ENCODE results near the gene CPM. TPM values are rescaled to one million over a fixed set of nuclear protein-coding genes. Genes with fewer than 3 reads are reported as not detected.
"Not testable (repeated sequence)": the region's sequence is repeated elsewhere in the genome, so short reads cannot be mapped to it uniquely, and the experiment has no call there.

Gene CPM
- total and polyA plus RNA-seq, 4 donors: 10.3 to 17.7 (median 14.4) TPM

- Histone ChIP-seq H3K27me3 (ENCODE audit: control insufficient read depth, insufficient read depth, low read length) (no peaks in the 10 kb centered on the region), H3K27ac (ENCODE audit: low read depth, low read length) (no peak overlapping the region), H3K4me1 (ENCODE audit: control insufficient read depth, insufficient read depth, low read length) (no peaks in the 10 kb centered on the region), H3K36me3 (ENCODE audit: control insufficient read depth, insufficient read depth, low read length) (no peaks in the 10 kb centered on the region), H3K9me3 (ENCODE audit: control insufficient read depth, insufficient read depth, low read length) (no peaks in the 10 kb centered on the region), H3K4me3 (ENCODE audit: low read depth, low read length) (no peak overlapping the region)
- peak in 1 of 6 donors; percentile 46 for DNase-seq (ENCODE audit: low read depth in 4 of 6, low spot score in 6 of 6)
- WGBS (ENCODE audit: insufficient coverage): no CpG with 5 or more reads among the region's 2 CpGs
Observed at GRCh38 chr12:68851592-68852306, 81.2 kb downstream of the CPM start.

- H3K9me3 ChIP-seq (ENCODE audit: control insufficient read depth, insufficient read depth, low read length): no peaks in the 10 kb centered on the region
- no CpG with 5 or more reads among the region's 4 CpGs for WGBS (ENCODE audit: insufficient coverage)
- no peaks in the 10 kb centered on the region for H3K27me3 ChIP-seq (ENCODE audit: control insufficient read depth, insufficient read depth, low read length)
- DNase-seq (ENCODE audit: low read depth in 4 of 6, low spot score in 6 of 6): no peak
- H3K4me1 ChIP-seq (ENCODE audit: control insufficient read depth, insufficient read depth, low read length): no peaks in the 10 kb centered on the region
- H3K4me3 ChIP-seq (ENCODE audit: low read depth, low read length): no peak overlapping the region
- H3K27ac ChIP-seq (ENCODE audit: low read depth, low read length): no peak overlapping the region
- no peaks in the 10 kb centered on the region for H3K36me3 ChIP-seq (ENCODE audit: control insufficient read depth, insufficient read depth, low read length)
Observed at GRCh38 chr12:68850390-68850789, 82.6 kb downstream of the CPM start.

DNA sequence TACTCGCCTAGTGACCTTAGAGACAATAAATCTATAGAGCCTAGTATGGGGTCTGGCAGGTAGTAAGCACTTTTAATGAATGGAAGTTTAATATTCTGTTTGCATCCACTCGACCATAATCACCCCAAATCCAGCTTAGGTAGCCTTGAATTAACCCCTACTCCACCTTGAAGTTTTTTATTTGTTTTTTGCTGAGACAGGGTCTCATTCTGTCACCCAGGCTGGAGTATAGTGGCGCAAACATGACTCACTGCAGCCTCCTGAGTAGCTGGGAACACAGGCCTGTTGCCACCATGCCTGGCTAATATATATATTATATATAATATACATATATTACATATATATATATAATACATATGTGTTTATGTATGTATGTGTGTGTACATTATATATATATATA, 86.2 kb downstream of the CPM start:
- Histone ChIP-seq H3K9me3 (ENCODE audit: control insufficient read depth, insufficient read depth, low read length) (no peaks in the 10 kb centered on the region), H3K27me3 (ENCODE audit: control insufficient read depth, insufficient read depth, low read length) (no peaks in the 10 kb centered on the region)
- DNase-seq (ENCODE audit: low read depth in 4 of 6, low spot score in 6 of 6): no peak

GRCh38 chr12:68844788-68845695, 87.9 kb downstream of the CPM start:
- H3K4me3 ChIP-seq (ENCODE audit: low read depth, low read length): no peak overlapping the region
- no peak overlapping the region for H3K27ac ChIP-seq (ENCODE audit: low read depth, low read length)
- no peak for DNase-seq (ENCODE audit: low read depth in 4 of 6, low spot score in 6 of 6)
- H3K4me1 ChIP-seq (ENCODE audit: control insufficient read depth, insufficient read depth, low read length): no peaks in the 10 kb centered on the region
- peaks cover 15% of the 10 kb centered on the region for H3K36me3 ChIP-seq (ENCODE audit: control insufficient read depth, insufficient read depth, low read length)
- H3K27me3 ChIP-seq (ENCODE audit: control insufficient read depth, insufficient read depth, low read length): no peaks in the 10 kb centered on the region
- WGBS (ENCODE audit: insufficient coverage): 94% methylated on average over 11 of the region's 14 CpGs
- no peaks in the 10 kb centered on the region for H3K9me3 ChIP-seq (ENCODE audit: control insufficient read depth, insufficient read depth, low read length)

More for the DNA sequence above, 86.2 kb downstream of the CPM start:
- no peaks in the 10 kb centered on the region for H3K4me1 ChIP-seq (ENCODE audit: control insufficient read depth, insufficient read depth, low read length)
- H3K27ac ChIP-seq (ENCODE audit: low read depth, low read length): no peak overlapping the region
- WGBS (ENCODE audit: insufficient coverage): no CpG with 5 or more reads among the region's 3 CpGs
- H3K4me3 ChIP-seq (ENCODE audit: low read depth, low read length): no peak overlapping the region
- H3K36me3 ChIP-seq (ENCODE audit: control insufficient read depth, insufficient read depth, low read length): peaks cover 5% of the 10 kb centered on the region

DNA sequence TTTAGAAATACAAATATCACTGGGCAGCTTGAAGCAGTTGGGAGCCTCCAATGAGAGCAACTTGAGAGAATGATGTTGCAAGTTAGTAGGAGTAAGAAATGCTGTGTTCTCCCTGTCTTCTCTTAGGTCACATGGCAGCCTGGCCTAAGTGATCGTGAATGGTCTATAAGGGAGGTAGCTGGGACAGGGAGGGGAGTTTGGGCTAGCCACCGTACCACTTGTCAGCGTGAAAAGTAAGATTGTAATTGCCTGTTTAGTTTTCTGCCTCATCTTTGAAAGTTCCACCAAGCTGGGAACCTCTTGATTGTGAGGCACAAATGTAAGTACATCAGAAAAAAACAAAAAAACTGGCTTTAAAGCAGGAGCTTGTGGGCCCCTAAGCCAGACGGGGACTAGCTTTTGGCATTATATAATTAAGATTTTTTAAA, 88.6 kb downstream of the CPM start:
- no CpG with 5 or more reads among the region's 4 CpGs for WGBS (ENCODE audit: insufficient coverage)
- Histone ChIP-seq H3K36me3 (ENCODE audit: control insufficient read depth, insufficient read depth, low read length) (peaks cover 17% of the 10 kb centered on the region), H3K4me1 (ENCODE audit: control insufficient read depth, insufficient read depth, low read length) (no peaks in the 10 kb centered on the region)

GRCh38 chr12:68842784-68843567, 90.0 kb downstream of the CPM start:
- DNase-seq (ENCODE audit: low read depth in 4 of 6, low spot score in 6 of 6): no peak

More for the DNA sequence above, 88.6 kb downstream of the CPM start:
- H3K4me3 ChIP-seq (ENCODE audit: low read depth, low read length): no peak overlapping the region
- H3K9me3 ChIP-seq (ENCODE audit: control insufficient read depth, insufficient read depth, low read length): no peaks in the 10 kb centered on the region
- DNase-seq (ENCODE audit: low read depth in 4 of 6, low spot score in 6 of 6): no peak
- no peak overlapping the region for H3K27ac ChIP-seq (ENCODE audit: low read depth, low read length)
- H3K27me3 ChIP-seq (ENCODE audit: control insufficient read depth, insufficient read depth, low read length): no peaks in the 10 kb centered on the region

GRCh38 chr12:68842123-68842522, 90.8 kb downstream of the CPM start:
- Histone ChIP-seq H3K27me3 (ENCODE audit: control insufficient read depth, insufficient read depth, low read length) (no peaks in the 10 kb centered on the region), H3K27ac (ENCODE audit: low read depth, low read length) (no peak overlapping the region), H3K36me3 (ENCODE audit: control insufficient read depth, insufficient read depth, low read length) (peaks cover 25% of the 10 kb centered on the region), H3K4me3 (ENCODE audit: low read depth, low read length) (no peak overlapping the region), H3K4me1 (ENCODE audit: control insufficient read depth, insufficient read depth, low read length) (no peaks in the 10 kb centered on the region), H3K9me3 (ENCODE audit: control insufficient read depth, insufficient read depth, low read length) (no peaks in the 10 kb centered on the region)
- WGBS (ENCODE audit: insufficient coverage): no CpG with 5 or more reads among the region's 3 CpGs
- no peak for DNase-seq (ENCODE audit: low read depth in 4 of 6, low spot score in 6 of 6)

More at GRCh38 chr12:68842784-68843567, 90.0 kb downstream of the CPM start:
- no CpG with 5 or more reads among the region's 2 CpGs for WGBS (ENCODE audit: insufficient coverage)
- Histone ChIP-seq H3K27me3 (ENCODE audit: control insufficient read depth, insufficient read depth, low read length) (no peaks in the 10 kb centered on the region), H3K4me3 (ENCODE audit: low read depth, low read length) (no peak overlapping the region), H3K4me1 (ENCODE audit: control insufficient read depth, insufficient read depth, low read length) (no peaks in the 10 kb centered on the region), H3K36me3 (ENCODE audit: control insufficient read depth, insufficient read depth, low read length) (peaks cover 21% of the 10 kb centered on the region), H3K9me3 (ENCODE audit: control insufficient read depth, insufficient read depth, low read length) (no peaks in the 10 kb centered on the region), H3K27ac (ENCODE audit: low read depth, low read length) (no peak overlapping the region)

DNA sequence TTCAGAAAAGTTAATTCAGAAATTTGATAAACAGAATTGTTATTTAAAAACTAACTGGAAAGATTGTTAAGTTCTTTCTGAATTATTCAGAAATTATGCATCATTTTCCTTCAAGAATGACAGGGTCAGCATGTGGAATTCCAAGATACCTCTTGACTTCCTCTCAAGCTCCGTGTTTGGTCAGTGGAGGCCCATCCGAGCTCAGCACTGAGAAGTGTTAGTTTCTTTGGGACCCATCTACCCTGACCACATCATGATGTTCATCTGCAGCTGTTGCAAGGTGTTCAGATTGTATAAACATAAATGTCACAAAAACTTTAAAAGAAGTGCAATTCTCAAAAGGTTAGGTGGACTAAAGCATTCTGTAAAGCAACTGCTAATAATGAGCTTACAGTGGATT, 91.3 kb downstream of the CPM start:
- no peaks in the 10 kb centered on the region for H3K27me3 ChIP-seq (ENCODE audit: control insufficient read depth, insufficient read depth, low read length)
- no peak overlapping the region for H3K4me3 ChIP-seq (ENCODE audit: low read depth, low read length)
- peaks cover 29% of the 10 kb centered on the region for H3K36me3 ChIP-seq (ENCODE audit: control insufficient read depth, insufficient read depth, low read length)
- H3K27ac ChIP-seq (ENCODE audit: low read depth, low read length): no peak overlapping the region
- 100% methylated on average over 1 of the region's 2 CpGs for WGBS (ENCODE audit: insufficient coverage)
- no peaks in the 10 kb centered on the region for H3K9me3 ChIP-seq (ENCODE audit: control insufficient read depth, insufficient read depth, low read length)
- no peak for DNase-seq (ENCODE audit: low read depth in 4 of 6, low spot score in 6 of 6)
- no peaks in the 10 kb centered on the region for H3K4me1 ChIP-seq (ENCODE audit: control insufficient read depth, insufficient read depth, low read length)

- not testable (repeated sequence) for H3K4me1 ChIP-seq (ENCODE audit: control insufficient read depth, insufficient read depth, low read length); H3K27me3 ChIP-seq (ENCODE audit: control insufficient read depth, insufficient read depth, low read length); H3K27ac ChIP-seq (ENCODE audit: low read depth, low read length); H3K4me3 ChIP-seq (ENCODE audit: low read depth, low read length); H3K9me3 ChIP-seq (ENCODE audit: control insufficient read depth, insufficient read depth, low read length); DNase-seq (ENCODE audit: low read depth in 4 of 6, low spot score in 6 of 6)
- peaks cover 29% of the 10 kb centered on the region for H3K36me3 ChIP-seq (ENCODE audit: control insufficient read depth, insufficient read depth, low read length)
- no CpG with 5 or more reads among the region's 5 CpGs for WGBS (ENCODE audit: insufficient coverage)
Observed at GRCh38 chr12:68841175-68841574, 91.8 kb downstream of the CPM start.

All from spinal cord (tissue), 10 donors.